ENCODE results near the gene VANGL1. TPM values are rescaled to one million over a fixed set of nuclear protein-coding genes. Genes with fewer than 3 reads are reported as not detected.

Gene VANGL1
- total and polyA plus RNA-seq, 2 of the 13 experiments (the other 11 are each of a cell fraction or from before 2014, with no cell fraction given): 5.3 to 9.4 TPM

GRCh38 chr1:115727706-115728249 is 86.0 kb downstream of the VANGL1 start (continued):
- TF ChIP-seq CEBPZ (IDR thresholded peaks at IDR 0.05; ENCODE audit: low read length): no peak
- TF ChIP-seq MATR3 (CRISPR knock-in tag; IDR thresholded peaks at IDR 0.05): no peak
- TF ChIP-seq NR2C2 (CRISPR knock-in tag; IDR thresholded peaks at IDR 0.05; ENCODE audit: borderline replicate concordance): peak; percentile 58; the same call in 1 of the 2 replicates
- TF ChIP-seq ETV6 (CRISPR knock-in tag; conservative IDR thresholded peaks at IDR 0.05): no peak
- TF ChIP-seq ZNF337 (CRISPR knock-in tag; IDR thresholded peaks at IDR 0.05; ENCODE audit: borderline replicate concordance, low read depth): no peak
- TF ChIP-seq CHD4 (IDR thresholded peaks at IDR 0.05; ENCODE audit: borderline replicate concordance, low read length): no peak
- no peak for TF ChIP-seq MIER3 (CRISPR knock-in tag; IDR thresholded peaks at IDR 0.05; ENCODE audit: borderline replicate concordance)
- TF ChIP-seq ZNF44 (CRISPR knock-in tag; IDR thresholded peaks at IDR 0.05): no peak
- TF ChIP-seq MTF2 (CRISPR knock-in tag; IDR thresholded peaks at IDR 0.05; ENCODE audit: borderline replicate concordance): no peak
- no peak for TF ChIP-seq ZNF550 (CRISPR knock-in tag; IDR thresholded peaks at IDR 0.05; ENCODE audit: borderline replicate concordance)
- TF ChIP-seq HNF4A (CRISPR knock-in tag; IDR thresholded peaks at IDR 0.05): peak; percentile 34; the same call in 1 of the 2 replicates
- no peak for TF ChIP-seq KLF15 (CRISPR knock-in tag; IDR thresholded peaks at IDR 0.05; ENCODE audit: borderline replicate concordance)
- TF ChIP-seq ZBTB25 (CRISPR knock-in tag; IDR thresholded peaks at IDR 0.05): no peak
- no peak for TF ChIP-seq ZNF605 (CRISPR knock-in tag; IDR thresholded peaks at IDR 0.05)
- no peak for TF ChIP-seq ZNF577 (CRISPR knock-in tag; IDR thresholded peaks at IDR 0.05; ENCODE audit: borderline replicate concordance, low read depth)
- no peak for TF ChIP-seq ZNF34 (CRISPR knock-in tag; IDR thresholded peaks at IDR 0.05; ENCODE audit: borderline replicate concordance)
- no peak for TF ChIP-seq STAG1 (CRISPR knock-in tag; IDR thresholded peaks at IDR 0.05)
- no peak for TF ChIP-seq ZNF709 (CRISPR knock-in tag; IDR thresholded peaks at IDR 0.05)
- TF ChIP-seq ZZZ3 (CRISPR knock-in tag; IDR thresholded peaks at IDR 0.05; ENCODE audit: borderline replicate concordance): no peak
- TF ChIP-seq ZNF780A (CRISPR knock-in tag; IDR thresholded peaks at IDR 0.05): no peak
- no peak for TF ChIP-seq NFIC (IDR thresholded peaks at IDR 0.05; ENCODE audit: low read length)
- TF ChIP-seq FOSL2 (CRISPR knock-in tag; IDR thresholded peaks at IDR 0.05): peak; percentile 85
- TF ChIP-seq BHLHE40 (IDR thresholded peaks at IDR 0.05; ENCODE audit: low read length): 0 out of 2 replicates have a peak, but pooled peaks have one; percentile 27
- TF ChIP-seq SP140L (CRISPR knock-in tag; IDR thresholded peaks at IDR 0.05; ENCODE audit: borderline replicate concordance): no peak
- TF ChIP-seq PAX8 (CRISPR knock-in tag; IDR thresholded peaks at IDR 0.05; ENCODE audit: borderline replicate concordance): no peak
